ENCODE results near the gene GPR50.

- no peak for TF ChIP-seq CTCF (conservative IDR thresholded peaks at IDR 0.05; ENCODE audit: low read length)
- no peak for TF ChIP-seq EZH2phosphoT487 (IDR thresholded peaks at IDR 0.05; ENCODE audit: borderline replicate concordance)
These were observed 4.7 kb downstream of the GPR50 start for GRCh38 chrX:151181088-151181487.
